Suppressor macrophage (primary cell): ENCODE results near the gene FAM13C.
"Not testable (repeated sequence)": the region's sequence is repeated elsewhere in the genome, so short reads cannot be mapped to it uniquely, and the experiment has no call there.

Experiments used
- DNase-seq, 4 experiments: peaks; one replicate each; pipeline ENCODE4 v3.0.0-alpha.2; 2020 to 2022

Gene FAM13C

GRCh38 chr10:59227136-59227673, 135.1 kb downstream of the FAM13C start:
- no peak for DNase-seq

GRCh38 chr10:59225211-59225610, 137.1 kb downstream of the FAM13C start:
- DNase-seq, result no peak

- DNase-seq, result not testable (repeated sequence)
Observed at GRCh38 chr10:59223597-59223996, 138.8 kb downstream of the FAM13C start.

- no peak for DNase-seq
Observed at GRCh38 chr10:59222788-59223187, 139.6 kb downstream of the FAM13C start.

- DNase-seq, result no peak
Observed at GRCh38 chr10:59216178-59216869, 146.0 kb downstream of the FAM13C start.

- no peak for DNase-seq
Observed at GRCh38 chr10:59214160-59214559, 148.2 kb downstream of the FAM13C start.

GRCh38 chr10:59212301-59212798, 150.0 kb downstream of the FAM13C start:
- no peak for DNase-seq

- DNase-seq, result no peak
Observed at GRCh38 chr10:59206204-59206720, 156.1 kb downstream of the FAM13C start.
